Measurements from ENCODE around the gene EAPP.
"Not testable (repeated sequence)": the region's sequence is repeated elsewhere in the genome, so short reads cannot be mapped to it uniquely, and the experiment has no call there.

EAPP gene

GRCh38 chr14:34548472-34548981, 9.0 kb upstream of the EAPP start:
- Mint-ChIP-seq H3K9me3 (no peaks in the 10 kb centered on the region), H3K4me3 (no peak overlapping the region), H3K27me3 (ENCODE audit: low read depth) (no peaks in the 10 kb centered on the region), H3K4me1 (ENCODE audit: low read depth) (no peaks in the 10 kb centered on the region), H3K36me3 (ENCODE audit: low read depth) (no peaks in the 10 kb centered on the region), H3K27ac (no peak overlapping the region)

- not testable (repeated sequence) for H3K27me3 Mint-ChIP-seq (ENCODE audit: low read depth); H3K4me1 Mint-ChIP-seq (ENCODE audit: low read depth); H3K9me3 Mint-ChIP-seq; H3K4me3 Mint-ChIP-seq; H3K27ac Mint-ChIP-seq; H3K36me3 Mint-ChIP-seq (ENCODE audit: low read depth)
Observed at GRCh38 chr14:34547136-34547520, 7.6 kb upstream of the EAPP start.

- H3K27me3 Mint-ChIP-seq (ENCODE audit: low read depth); H3K4me3 Mint-ChIP-seq; H3K36me3 Mint-ChIP-seq (ENCODE audit: low read depth); H3K27ac Mint-ChIP-seq; H3K4me1 Mint-ChIP-seq (ENCODE audit: low read depth); H3K9me3 Mint-ChIP-seq: not testable (repeated sequence)
Observed at GRCh38 chr14:34546272-34547135, 7.0 kb upstream of the EAPP start.

GRCh38 chr14:34540181-34541059, 919 bp upstream of the EAPP start:
- Mint-ChIP-seq H3K4me3 (peak overlapping the region; percentile 99), H3K27ac (peak overlapping the region; percentile 99), H3K4me1 (ENCODE audit: low read depth) (peaks cover 17% of the 10 kb centered on the region)
- H3K27me3 Mint-ChIP-seq (ENCODE audit: low read depth); H3K36me3 Mint-ChIP-seq (ENCODE audit: low read depth); H3K9me3 Mint-ChIP-seq: not testable (repeated sequence)

GRCh38 chr14:34538871-34539406, 562 bp downstream of the EAPP start:
- peaks cover 17% of the 10 kb centered on the region for H3K4me1 Mint-ChIP-seq (ENCODE audit: low read depth)
- H3K27me3 Mint-ChIP-seq (ENCODE audit: low read depth) = no peaks in the 10 kb centered on the region
- peak overlapping the region; percentile 99 for H3K4me3 Mint-ChIP-seq
- no peaks in the 10 kb centered on the region for H3K9me3 Mint-ChIP-seq
- H3K27ac Mint-ChIP-seq = peak overlapping the region; percentile 99
- peaks cover 8% of the 10 kb centered on the region for H3K36me3 Mint-ChIP-seq (ENCODE audit: low read depth)

GRCh38 chr14:34538096-34538495, 1.4 kb downstream of the EAPP start:
- Mint-ChIP-seq H3K4me3 (peak overlapping the region; percentile 99), H3K36me3 (ENCODE audit: low read depth) (peaks cover 13% of the 10 kb centered on the region)
- H3K9me3 Mint-ChIP-seq = not testable (repeated sequence)

GRCh38 chr14:34537677-34538009, 1.9 kb downstream of the EAPP start:
- H3K4me1 Mint-ChIP-seq (ENCODE audit: low read depth) = peaks cover 20% of the 10 kb centered on the region
- peaks cover 13% of the 10 kb centered on the region for H3K36me3 Mint-ChIP-seq (ENCODE audit: low read depth)
- no peak overlapping the region for H3K4me3 Mint-ChIP-seq
- no peaks in the 10 kb centered on the region for H3K9me3 Mint-ChIP-seq
- H3K27ac Mint-ChIP-seq = no peak overlapping the region
- no peaks in the 10 kb centered on the region for H3K27me3 Mint-ChIP-seq (ENCODE audit: low read depth)

More at GRCh38 chr14:34538096-34538495, 1.4 kb downstream of the EAPP start:
- not testable (repeated sequence) for H3K27ac Mint-ChIP-seq; H3K27me3 Mint-ChIP-seq (ENCODE audit: low read depth)
- H3K4me1 Mint-ChIP-seq (ENCODE audit: low read depth) = peaks cover 20% of the 10 kb centered on the region

- H3K4me1 Mint-ChIP-seq (ENCODE audit: low read depth) = peaks cover 20% of the 10 kb centered on the region
- no peaks in the 10 kb centered on the region for H3K27me3 Mint-ChIP-seq (ENCODE audit: low read depth)
- no peak overlapping the region for H3K27ac Mint-ChIP-seq
- H3K36me3 Mint-ChIP-seq (ENCODE audit: low read depth) = peaks cover 16% of the 10 kb centered on the region
- no peak overlapping the region for H3K4me3 Mint-ChIP-seq
- H3K9me3 Mint-ChIP-seq = no peaks in the 10 kb centered on the region
Observed at GRCh38 chr14:34536951-34537676, 2.4 kb downstream of the EAPP start.

GRCh38 chr14:34527591-34527990, 11.9 kb downstream of the EAPP start:
- H3K4me3 Mint-ChIP-seq = no peak overlapping the region
- no peaks in the 10 kb centered on the region for H3K9me3 Mint-ChIP-seq
- no peak overlapping the region for H3K27ac Mint-ChIP-seq
- H3K27me3 Mint-ChIP-seq (ENCODE audit: low read depth) = no peaks in the 10 kb centered on the region
- H3K4me1 Mint-ChIP-seq (ENCODE audit: low read depth) = no peaks in the 10 kb centered on the region
- peaks cover 31% of the 10 kb centered on the region for H3K36me3 Mint-ChIP-seq (ENCODE audit: low read depth)

- H3K4me1 Mint-ChIP-seq (ENCODE audit: low read depth); H3K27ac Mint-ChIP-seq; H3K9me3 Mint-ChIP-seq; H3K27me3 Mint-ChIP-seq (ENCODE audit: low read depth); H3K4me3 Mint-ChIP-seq: not testable (repeated sequence)
- peaks cover 44% of the 10 kb centered on the region for H3K36me3 Mint-ChIP-seq (ENCODE audit: low read depth)
Observed at GRCh38 chr14:34524216-34524615, 15.3 kb downstream of the EAPP start.

GRCh38 chr14:34522496-34522895, 17.0 kb downstream of the EAPP start:
- Mint-ChIP-seq H3K4me3 (no peak overlapping the region), H3K27me3 (ENCODE audit: low read depth) (no peaks in the 10 kb centered on the region), H3K4me1 (ENCODE audit: low read depth) (no peaks in the 10 kb centered on the region), H3K36me3 (ENCODE audit: low read depth) (peaks cover 50% of the 10 kb centered on the region), H3K9me3 (no peaks in the 10 kb centered on the region), H3K27ac (no peak overlapping the region)

- not testable (repeated sequence) for H3K27ac Mint-ChIP-seq; H3K4me1 Mint-ChIP-seq (ENCODE audit: low read depth); H3K27me3 Mint-ChIP-seq (ENCODE audit: low read depth); H3K4me3 Mint-ChIP-seq; H3K9me3 Mint-ChIP-seq
- H3K36me3 Mint-ChIP-seq (ENCODE audit: low read depth) = peaks cover 50% of the 10 kb centered on the region
Observed at GRCh38 chr14:34521071-34521470, 18.4 kb downstream of the EAPP start.

- peaks cover 54% of the 10 kb centered on the region for H3K36me3 Mint-ChIP-seq (ENCODE audit: low read depth)
- H3K27ac Mint-ChIP-seq; H3K4me1 Mint-ChIP-seq (ENCODE audit: low read depth); H3K9me3 Mint-ChIP-seq; H3K4me3 Mint-ChIP-seq; H3K27me3 Mint-ChIP-seq (ENCODE audit: low read depth): not testable (repeated sequence)
Observed at GRCh38 chr14:34520304-34520970, 19.1 kb downstream of the EAPP start.

- H3K4me3 Mint-ChIP-seq = no peak overlapping the region
- no peak overlapping the region for H3K27ac Mint-ChIP-seq
- no peaks in the 10 kb centered on the region for H3K4me1 Mint-ChIP-seq (ENCODE audit: low read depth)
- no peaks in the 10 kb centered on the region for H3K27me3 Mint-ChIP-seq (ENCODE audit: low read depth)
- no peaks in the 10 kb centered on the region for H3K9me3 Mint-ChIP-seq
- H3K36me3 Mint-ChIP-seq (ENCODE audit: low read depth) = no peaks in the 10 kb centered on the region
Observed at GRCh38 chr14:34507884-34508283, 31.6 kb downstream of the EAPP start.
